Stimulated activated CD8-positive, alpha-beta memory T cell treated with anti-CD3 and anti-CD28 coated beads, Interleukin-15, amount 100 ng/mL, for 4 hours (primary cell): Measurements from ENCODE around the gene ASTN1.

Experiments
- DNase-seq, 2 donors: peaks; one replicate each; pipeline ENCODE4 v3.0.0-alpha.2; 2020; ENCODE audit warnings: low read depth in 2 of 2

The ASTN1 gene

GRCh38 chr1:177164380-177165068, at the start of gene ASTN1:
Gene ASTN1, minus strand, starts transcription at chr1:177164712. Its CDS starts 36 bp downstream, at chr1:177164676.
- DNase-seq = no peak

GRCh38 chr1:177211231-177211630, 46.7 kb upstream of the ASTN1 start:
- DNase-seq = no peak

- DNase-seq = no peak
Measured at GRCh38 chr1:177210071-177210470, 45.6 kb upstream of the ASTN1 start.

GRCh38 chr1:177209357-177209756, 44.8 kb upstream of the ASTN1 start:
- DNase-seq = no peak

GRCh38 chr1:177208920-177209319, 44.4 kb upstream of the ASTN1 start:
- DNase-seq = no peak

GRCh38 chr1:177206831-177207355, 42.4 kb upstream of the ASTN1 start:
- no peak for DNase-seq

- no peak for DNase-seq
Measured at GRCh38 chr1:177200290-177200689, 35.8 kb upstream of the ASTN1 start.

- no peak for DNase-seq
Measured at GRCh38 chr1:177198243-177198642, 33.7 kb upstream of the ASTN1 start.

- DNase-seq = no peak
Measured at GRCh38 chr1:177190308-177190970, 25.9 kb upstream of the ASTN1 start.

GRCh38 chr1:177186639-177187038, 22.1 kb upstream of the ASTN1 start:
- DNase-seq = no peak

GRCh38 chr1:177185209-177185608, 20.7 kb upstream of the ASTN1 start:
- no peak for DNase-seq

- DNase-seq = no peak
Measured at GRCh38 chr1:177183836-177184235, 19.3 kb upstream of the ASTN1 start.

GRCh38 chr1:177181631-177182291, 17.2 kb upstream of the ASTN1 start:
- DNase-seq = no peak

GRCh38 chr1:177181280-177181630, 16.7 kb upstream of the ASTN1 start:
- no peak for DNase-seq

GRCh38 chr1:177174921-177175634, 10.6 kb upstream of the ASTN1 start:
- DNase-seq = no peak

GRCh38 chr1:177173976-177174375, 9.5 kb upstream of the ASTN1 start:
- DNase-seq = no peak

GRCh38 chr1:177172866-177173265, 8.4 kb upstream of the ASTN1 start:
- no peak for DNase-seq

- DNase-seq = no peak
Measured at GRCh38 chr1:177172272-177172671, 7.8 kb upstream of the ASTN1 start.

GRCh38 chr1:177171536-177172123, 7.1 kb upstream of the ASTN1 start:
- no peak for DNase-seq

GRCh38 chr1:177170756-177171535, 6.4 kb upstream of the ASTN1 start, which contains the start of gene BRINP2:
Gene BRINP2, plus strand, starts transcription at chr1:177170958. Its CDS starts 58,919 bp downstream, at chr1:177229877.
- DNase-seq = no peak

GRCh38 chr1:177165069-177165439, 542 bp upstream of the ASTN1 start:
- no peak for DNase-seq
